ENCODE data around the gene TRIM32.

DNA sequence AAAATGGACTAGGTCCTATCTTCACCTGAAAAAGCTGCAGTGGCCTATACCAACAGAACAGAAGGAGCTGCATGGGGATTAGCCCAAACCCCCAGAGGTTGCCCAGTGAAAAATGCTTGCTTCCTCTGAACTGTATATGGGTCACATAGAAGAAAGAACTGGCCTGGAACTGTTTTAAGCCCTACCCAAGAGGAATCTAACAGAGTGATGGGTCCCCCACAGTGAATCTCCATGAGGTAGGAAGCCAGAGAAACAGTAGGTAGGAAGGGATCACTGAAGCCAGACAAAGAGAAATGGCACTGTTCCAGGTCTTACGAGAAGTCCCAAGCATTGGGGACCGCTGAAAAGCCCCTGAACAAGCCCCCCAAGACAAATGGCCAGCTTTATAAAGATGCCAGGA is 28.8 kb upstream of the TRIM32 start:
- TF ChIP-seq CTCF (optimal IDR thresholded peaks at IDR 0.05 in 1 of 3, IDR thresholded peaks at IDR 0.05 in 1 of 3, conservative IDR thresholded peaks at IDR 0.05 in 1 of 3; ENCODE audit: extremely low read depth in 1 of 3, insufficient read depth in 2 of 3, low read length in 3 of 3), result no peak
- TF ChIP-seq EZH2 (IDR thresholded peaks at IDR 0.05; ENCODE audit: low read length), result no peak

All from keratinocyte (primary cell).